Endothelial cell of umbilical vein (primary cell): Measurements from ENCODE around the gene PRKCZ. TPM values are rescaled to one million over a fixed set of nuclear protein-coding genes. Genes with fewer than 3 reads are reported as not detected.

Experiments used
- BruUV-seq: library from RNA; stranded (reverse); fragments of 400-500 nt; replicated peaks from 2 replicates; lab custom pipeline; 2021; lab: Mats Ljungman, UMichigan
- CTCF ChIA-PET: fragments of 300-600, 350-600 bp; sonication (Branson Sonifier 250); formaldehyde crosslinking; loops from one replicate; lab custom pipeline; 2021; ENCODE audit warnings: antibody characterized with exemption, inconsistent platforms; lab: Charles Lee
- POLR2A ChIA-PET: fragments of 300-600, 350-600 bp; sonication (Branson Sonifier 250); formaldehyde crosslinking; loops from one replicate; lab custom pipeline; 2021; ENCODE audit warnings: antibody characterized with exemption, inconsistent platforms; lab: Charles Lee
- DNase-seq: peaks from one replicate; pipeline ENCODE4 v3.0.0-alpha.2; 2011; ENCODE audit warnings: low read depth, low spot score
- FAIRE-seq: peaks from 2 replicates; lab custom pipeline; 2011; peaks lifted over from hg19 to GRCh38; lab: Jason Lieb, UNC
- H2AFZ ChIP-seq: 2 replicates; pipeline ENCODE4 v1.6.0; 2012; ENCODE audit warnings: low read depth, low read length, control low read depth, inconsistent platforms
- H3K27ac ChIP-seq: 2 replicates; pipeline ENCODE4 v1.5.1; 2011; ENCODE audit warnings: low read depth, mild to moderate bottlenecking, control low read depth, low read length, moderate library complexity; ENCODE audit not compliant: insufficient read depth
- H3K27me3 ChIP-seq, 2 experiments: 2 replicates each; pipeline versions ENCODE4 v1.6.0 to v1.6.1; 2011; ENCODE audit warnings: low read length in 2 of 2, mixed read lengths in 1 of 2; ENCODE audit not compliant: control insufficient read depth in 2 of 2, insufficient read depth in 2 of 2
- H3K36me3 ChIP-seq, 2 experiments: 2 replicates in 1 of 2; 3 replicates in 1 of 2; pipeline ENCODE4 v1.5.1; 2011; ENCODE audit warnings: low read length in 2 of 2, mild to moderate bottlenecking in 1 of 2, moderate library complexity in 1 of 2; ENCODE audit not compliant: control insufficient read depth in 2 of 2, insufficient read depth in 2 of 2; ENCODE audit errors: extremely low read depth in 1 of 2
- H3K4me1 ChIP-seq: 3 replicates; pipeline ENCODE4 v1.5.1; 2011; ENCODE audit warnings: mild to moderate bottlenecking, low read length; ENCODE audit not compliant: control insufficient read depth, insufficient read depth; ENCODE audit errors: extremely low read depth
- H3K4me2 ChIP-seq: 2 replicates; pipeline ENCODE4 v1.6.1; 2011; ENCODE audit warnings: low read length, control low read depth, mixed read lengths; ENCODE audit not compliant: insufficient read depth
- H3K4me3 ChIP-seq, 3 experiments: fragments of 200-600 bp in 1 of 3; sonication (generic), shearing (Covaris generic) in 1 of 3; replicated peaks in 1 of 3; 2 replicates each; pipeline ENCODE4 v1.5.1; 2011 to 2016; ENCODE audit warnings: control low read depth in 3 of 3, low read length in 3 of 3, mild to moderate bottlenecking in 2 of 3, inconsistent platforms in 1 of 3, low read depth in 1 of 3, moderate library complexity in 1 of 3; ENCODE audit not compliant: insufficient read depth in 1 of 3
- H3K79me2 ChIP-seq: 2 replicates; pipeline ENCODE4 v1.6.0; 2012; ENCODE audit warnings: low read length, inconsistent platforms; ENCODE audit not compliant: control insufficient read depth, insufficient read depth
- H3K9ac ChIP-seq: replicated peaks from 2 replicates; pipeline ENCODE3; 2011; ENCODE audit warnings: low read length, control low read depth; ENCODE audit not compliant: insufficient read depth; ENCODE audit errors: extremely low read depth
- H3K9me1 ChIP-seq: replicated peaks from 3 replicates; pipeline ENCODE4 v1.6.0; 2011; ENCODE audit warnings: mild to moderate bottlenecking, low read length; ENCODE audit not compliant: control insufficient read depth, insufficient read depth; ENCODE audit errors: extremely low read depth
- H3K9me3 ChIP-seq: replicated peaks from 2 replicates; pipeline ENCODE4 v1.5.1; 2012; ENCODE audit warnings: low read length, inconsistent platforms; ENCODE audit not compliant: control insufficient read depth, insufficient read depth
- H4K20me1 ChIP-seq: replicated peaks from 2 replicates; pipeline ENCODE3; 2011; ENCODE audit warnings: mild to moderate bottlenecking, low read length; ENCODE audit not compliant: control insufficient read depth, insufficient read depth; ENCODE audit errors: extremely low read depth
- CTCF ChIP-seq, 2 donors: IDR thresholded peaks; 1 replicate in 1 of 2; 2 replicates in 1 of 2; pipeline ENCODE4 v1.5.1; 2011; ENCODE audit warnings: low read length in 2 of 2, mild to moderate bottlenecking in 2 of 2, moderate library complexity in 2 of 2, control low read depth in 1 of 2, inconsistent platforms in 1 of 2, low read depth in 1 of 2; ENCODE audit not compliant: insufficient read depth in 1 of 2; ENCODE audit errors: extremely low read depth in 1 of 2
- EZH2 ChIP-seq: IDR thresholded peaks from 2 replicates; pipeline ENCODE4 v1.6.1; 2012; ENCODE audit warnings: borderline replicate concordance, low read depth, mild to moderate bottlenecking, moderate library complexity, low read length, inconsistent platforms; ENCODE audit not compliant: severe bottlenecking
- FOS ChIP-seq: IDR thresholded peaks from 2 replicates; pipeline ENCODE4 v1.6.1; 2011; ENCODE audit warnings: mild to moderate bottlenecking, low read length, moderate library complexity, borderline replicate concordance; ENCODE audit not compliant: insufficient read depth
- GATA2 ChIP-seq: IDR thresholded peaks from 2 replicates; pipeline ENCODE4 v1.7.0; 2011; ENCODE audit warnings: low read depth, mild to moderate bottlenecking, moderate library complexity, mixed read lengths, low read length; ENCODE audit not compliant: insufficient read length, insufficient read depth
- JUN ChIP-seq: IDR thresholded peaks from 2 replicates; pipeline ENCODE4 v1.6.1; 2011; ENCODE audit warnings: borderline replicate concordance, low read depth; ENCODE audit not compliant: insufficient read length, insufficient read depth
- MAX ChIP-seq: IDR thresholded peaks from 2 replicates; pipeline ENCODE4 v1.6.1; 2011; ENCODE audit not compliant: insufficient read depth, insufficient read length
- MYC ChIP-seq: IDR thresholded peaks from one replicate; pipeline ENCODE4 v1.6.1; 2011; ENCODE audit warnings: mild to moderate bottlenecking, low read depth, low read length
- POLR2A ChIP-seq: IDR thresholded peaks from 2 replicates; pipeline ENCODE4 v1.6.1; 2012; ENCODE audit warnings: low read depth, mild to moderate bottlenecking, control low read depth, low read length
- POLR2AphosphoS5 ChIP-seq: IDR thresholded peaks from 2 replicates; pipeline ENCODE4 v1.6.1; 2012; ENCODE audit warnings: low read depth, mild to moderate bottlenecking, control low read depth, low read length, moderate library complexity; ENCODE audit not compliant: insufficient read depth
- dilution Hi-C: fragments of 300-500 bp; cut with MboI; formaldehyde crosslinking; loops from one replicate; pipeline ENCODE4 v1.15.0; 2019; ENCODE audit warnings: low sequenced_read_pairs; ENCODE audit not compliant: extremely low pct_ligation_motif_present
- intact Hi-C: fragments of 100-400 bp; cut with micrococcal nuclease; formaldehyde crosslinking; loops from one replicate; pipeline ENCODE4 v1.10.0; 2022
- polyA plus RNA-seq, 4 experiments: library from polyadenylated mRNA; depleted of rRNA in 3 of 4; stranded (reverse) in 3 of 4; unstranded in 1 of 4; fragments of >200 nt; gene quantifications; 2 replicates each; pipeline versions ENCODE4 v1.2.1 to v1.2.3, GENCODE V29; 2011 to 2012; ENCODE audit warnings: missing spikeins in 1 of 4
- total RNA-seq: library from RNA; stranded (reverse); gene quantifications from 2 replicates; pipeline ENCODE4 v1.2.3, GENCODE V29; 2021

The PRKCZ gene
- total and polyA plus RNA-seq, 2 donors (not counting 3 experiments of a cell fraction or from before 2014, with no cell fraction given), result 0.22 to 1.7 TPM

GRCh38 chr1:2215909-2216766 is 165.9 kb downstream of the PRKCZ start:
- Histone ChIP-seq H3K79me2 (no peaks in the 10 kb centered on the region), H3K9me1 (no peaks in the 10 kb centered on the region), H3K27me3 (no peaks in the 10 kb centered on the region), H3K9me3 (no peaks in the 10 kb centered on the region), H2AFZ (no peak overlapping the region), H3K27ac (no peak overlapping the region), H3K4me1 (peaks cover 27% of the 10 kb centered on the region), H3K4me3 (no peak overlapping the region), H4K20me1 (no peaks in the 10 kb centered on the region), H3K4me2 (no peak overlapping the region), H3K9ac (no peak overlapping the region), H3K36me3 (no peaks in the 10 kb centered on the region)
- BruUV-seq, result no TSS peak
- no peak for TF ChIP-seq POLR2A
- no peak for TF ChIP-seq JUN
- TF ChIP-seq POLR2AphosphoS5, result no peak
- no peak for TF ChIP-seq CTCF (IDR thresholded peaks at IDR 0.05; ENCODE audit: extremely low read depth in 1 of 2, insufficient read depth in 1 of 2, low read depth in 1 of 2, low read length in 2 of 2)
- TF ChIP-seq EZH2, result no peak
- no peak for TF ChIP-seq GATA2
- no peak for TF ChIP-seq FOS
- TF ChIP-seq MAX, result no peak
- TF ChIP-seq MYC, result no peak
- ChIA-PET CTCF (interaction anchor here (1.2 kb wide), 1 partner anchor 166 kb away, joined by 5 read pairs; no protein-coding TSS in a partner anchor), POLR2A (no interaction called here)
- intact Hi-C loops, result no loop called here
- dilution Hi-C loops, result loop anchor here (10.0 kb wide), 1 partner anchor 89 kb away; no protein-coding TSS in a partner anchor
- FAIRE-seq, result no peak
- no peak for DNase-seq
